K562 (cell line): ENCODE results near the gene ASIC1.

Experiments
- MXI1 ChIP-seq: IDR thresholded peaks from 2 replicates; pipeline ENCODE4 v1.6.1; 2011; ENCODE audit warnings: low read depth, mild to moderate bottlenecking, improper control_type of control experiment, low read length
- RAD21 ChIP-seq, 2 experiments: fragments of 250-450 bp in 1 of 2; fragments of 450-650 bp in 1 of 2; sonication (Bioruptor Pico) in 1 of 2; formaldehyde crosslinking in 1 of 2; IDR thresholded peaks in 1 of 2; conservative IDR thresholded peaks in 1 of 2; 2 replicates each; pipeline versions ENCODE4 v1.4.0 to v1.8.0; 2020 to 2022; ENCODE audit warnings: mild to moderate bottlenecking in 2 of 2, moderate library complexity in 1 of 2
- SFPQ ChIP-seq: fragments of 200-400 bp; formaldehyde crosslinking; IDR thresholded peaks from 2 replicates; pipeline ENCODE4 v1.6.1; 2017; ENCODE audit warnings: mild to moderate bottlenecking, low read depth, low read length, moderate library complexity
- ZBTB1 ChIP-seq: sonication (generic); formaldehyde crosslinking; IDR thresholded peaks from 2 replicates; pipeline ENCODE4 v1.8.1; 2023; ENCODE audit warnings: missing genetic modification reagents, low read depth, mild to moderate bottlenecking, borderline replicate concordance
- ZBTB33 ChIP-seq: sonication (generic); formaldehyde crosslinking; IDR thresholded peaks from 2 replicates; pipeline ENCODE4 v1.8.1; 2023; ENCODE audit warnings: mild to moderate bottlenecking, missing genetic modification reagents
- ZNF785 ChIP-seq: fragments of 250-450 bp; sonication (Bioruptor Pico); IDR thresholded peaks from 2 replicates; pipeline ENCODE4 v1.4.0; 2020; ENCODE audit warnings: mild to moderate bottlenecking

GRCh38 chr12:50099302-50100008 lies 42.1 kb downstream of the ASIC1 start:
- no peak for TF ChIP-seq MXI1
- no peak for TF ChIP-seq RAD21 (CRISPR knock-in tag; conservative IDR thresholded peaks at IDR 0.05 in 1 of 2, IDR thresholded peaks at IDR 0.05 in 1 of 2)
- no peak for TF ChIP-seq ZBTB1 (CRISPR knock-in tag)
- no peak for TF ChIP-seq ZNF785 (CRISPR knock-in tag)
- TF ChIP-seq SFPQ = no peak
- no peak for TF ChIP-seq ZBTB33 (CRISPR knock-in tag)
